Head of caudate nucleus (tissue), 42 donors: ENCODE results near the gene MUC6.
A peak's percentile ranks its signal among the peaks of the same experiment; 100 is the strongest.
"Not testable (repeated sequence)": the region's sequence is repeated elsewhere in the genome, so short reads cannot be mapped to it uniquely, and the experiment has no call there.

Source experiments
- DNase-seq, 42 donors: peaks; one replicate each; pipeline versions ENCODE4 v3.0.0 to v3.0.0-alpha.2; 2020 to 2021; ENCODE audit warnings: mixed read lengths in 7 of 42
- intact Hi-C: fragments of 100-400 bp; cut with DNase I; formaldehyde crosslinking; loops from one replicate; pipeline ENCODE4 v1.15.0; 2022

Gene MUC6

GRCh38 chr11:985848-986247, 50.7 kb downstream of the MUC6 start:
- DNase-seq: no peak
- intact Hi-C loops: no loop called here

GRCh38 chr11:985406-985805, 51.1 kb downstream of the MUC6 start:
- intact Hi-C loops: no loop called here

GRCh38 chr11:984546-984945, 52.0 kb downstream of the MUC6 start:
- intact Hi-C loops: no loop called here
- peak in 20 of 42 donors; percentile 15 to 71 (median 42) for DNase-seq

More at GRCh38 chr11:985406-985805, 51.1 kb downstream of the MUC6 start:
- DNase-seq: no peak

GRCh38 chr11:981764-982163, 54.8 kb downstream of the MUC6 start:
- DNase-seq: no peak
- intact Hi-C loops: no loop called here

GRCh38 chr11:980438-981357, 55.8 kb downstream of the MUC6 start:
- intact Hi-C loops: no loop called here
- DNase-seq: no peak

GRCh38 chr11:978781-979180, 57.7 kb downstream of the MUC6 start:
- DNase-seq: no peak
- intact Hi-C loops: loop anchor here (5.0 kb wide), 1 partner anchor 51 kb away; the partner anchor contains the start of gene AP2A2

- intact Hi-C loops: loop anchor here (5.0 kb wide), 1 partner anchor 51 kb away; the partner anchor contains the start of gene AP2A2
- no peak for DNase-seq
Observed at GRCh38 chr11:977830-978720, 58.4 kb downstream of the MUC6 start.

- intact Hi-C loops: loop anchor here (5.0 kb wide), 1 partner anchor 49 kb away; the partner anchor contains the start of gene AP2A2
- peak; percentile 40 to 89 (median 78) for DNase-seq
Observed at GRCh38 chr11:976431-977160, 59.9 kb downstream of the MUC6 start.

GRCh38 chr11:975827-976226, 60.7 kb downstream of the MUC6 start:
- intact Hi-C loops: loop anchor here (5.0 kb wide), 1 partner anchor 49 kb away; the partner anchor contains the start of gene AP2A2

DNA sequence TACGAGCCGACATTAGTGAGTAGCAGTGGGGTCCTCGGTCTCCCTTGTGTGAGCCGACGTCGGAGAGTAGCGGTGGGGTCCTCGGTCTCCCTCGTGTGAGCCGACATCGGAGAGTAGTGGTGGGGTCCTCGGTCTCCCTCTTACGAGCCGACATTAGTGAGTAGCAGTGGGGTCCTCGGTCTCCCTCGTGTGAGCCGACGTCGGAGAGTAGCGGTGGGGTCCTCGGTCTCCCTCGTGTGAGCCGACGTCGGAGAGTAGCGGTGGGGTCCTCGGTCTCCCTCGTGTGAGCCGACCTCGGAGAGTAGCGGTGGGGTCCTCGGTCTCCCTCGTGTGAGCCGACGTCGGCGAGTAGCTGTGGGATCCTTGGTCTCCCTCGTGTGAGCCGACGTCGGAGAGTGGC, 61.1 kb downstream of the MUC6 start:
- not testable (repeated sequence) for DNase-seq
- intact Hi-C loops: loop anchor here (5.0 kb wide), 1 partner anchor 48 kb away; the partner anchor contains the start of gene AP2A2

More at GRCh38 chr11:975827-976226, 60.7 kb downstream of the MUC6 start:
- DNase-seq: peak; percentile 27 to 86 (median 66)

- DNase-seq: no peak
- intact Hi-C loops: no loop called here
Observed at GRCh38 chr11:973237-973636, 63.3 kb downstream of the MUC6 start.

DNA sequence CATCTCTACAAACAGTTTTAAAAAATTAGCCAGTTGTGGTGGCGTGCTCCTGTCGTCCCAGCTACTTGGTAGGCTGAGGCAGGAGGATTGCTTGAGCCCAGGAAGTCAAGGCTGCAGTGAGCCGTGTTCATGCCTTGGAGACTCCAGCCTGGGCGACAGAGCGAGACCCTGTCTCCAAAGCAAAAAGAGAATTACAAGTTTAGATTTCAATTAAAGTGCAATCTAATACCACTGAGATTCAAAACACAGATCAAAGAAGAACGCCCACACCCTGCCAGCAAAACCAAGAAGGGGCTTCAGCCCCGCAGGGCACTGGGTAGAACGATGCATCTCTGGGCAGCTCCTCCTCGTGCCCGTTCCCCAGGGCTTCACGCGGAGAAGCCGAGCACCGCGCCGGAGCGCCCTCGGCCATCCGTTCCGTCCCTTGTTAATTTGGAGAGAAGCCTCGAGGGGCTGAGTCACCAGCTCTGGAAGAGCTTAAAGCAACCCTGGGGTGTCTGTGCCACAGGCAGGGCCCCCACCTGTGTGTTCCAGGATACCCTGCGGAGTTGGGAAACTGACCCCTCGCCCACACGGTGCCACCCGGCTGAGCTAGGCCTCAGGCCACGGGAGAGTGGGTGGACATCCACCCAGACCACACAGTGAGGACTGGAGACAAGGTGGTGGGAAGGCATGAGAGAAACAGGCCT, 63.9 kb downstream of the MUC6 start:
- no peak for DNase-seq
- intact Hi-C loops: no loop called here

GRCh38 chr11:971731-972365, 64.7 kb downstream of the MUC6 start:
- DNase-seq: peak; percentile 22 to 85 (median 66)
- intact Hi-C loops: no loop called here

GRCh38 chr11:971092-971690, 65.3 kb downstream of the MUC6 start:
- DNase-seq: peak in 30 of 42 donors; percentile 13 to 75 (median 47)
- intact Hi-C loops: no loop called here

DNA sequence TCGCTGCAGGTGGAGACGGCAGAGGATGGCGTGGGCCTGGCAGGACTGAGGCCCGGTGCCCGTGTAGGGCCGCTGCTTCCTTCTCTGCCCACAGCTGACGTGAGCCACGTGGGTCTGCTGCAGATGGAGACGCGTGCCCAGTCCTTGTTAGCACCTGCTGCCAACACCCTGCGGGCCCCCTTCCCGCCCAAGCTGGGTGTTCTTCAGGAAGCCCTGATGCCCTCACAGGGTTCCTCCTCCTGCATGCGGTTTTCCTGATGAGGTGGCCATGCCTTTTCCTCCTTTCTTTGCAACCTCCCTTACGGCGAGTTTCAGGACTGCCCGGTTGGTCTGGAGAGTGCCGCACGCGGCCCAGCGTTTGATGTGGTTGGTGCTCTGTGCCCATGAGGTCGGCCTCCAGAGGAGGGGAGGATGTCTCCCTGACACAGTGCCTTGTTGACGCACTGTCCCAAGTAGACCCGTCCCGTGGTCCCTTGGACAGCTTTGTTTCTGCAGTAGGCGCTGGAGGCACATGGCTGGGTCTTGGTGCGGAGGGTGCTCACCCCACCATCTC, 66.1 kb downstream of the MUC6 start:
- no peak for DNase-seq
- intact Hi-C loops: no loop called here

DNA sequence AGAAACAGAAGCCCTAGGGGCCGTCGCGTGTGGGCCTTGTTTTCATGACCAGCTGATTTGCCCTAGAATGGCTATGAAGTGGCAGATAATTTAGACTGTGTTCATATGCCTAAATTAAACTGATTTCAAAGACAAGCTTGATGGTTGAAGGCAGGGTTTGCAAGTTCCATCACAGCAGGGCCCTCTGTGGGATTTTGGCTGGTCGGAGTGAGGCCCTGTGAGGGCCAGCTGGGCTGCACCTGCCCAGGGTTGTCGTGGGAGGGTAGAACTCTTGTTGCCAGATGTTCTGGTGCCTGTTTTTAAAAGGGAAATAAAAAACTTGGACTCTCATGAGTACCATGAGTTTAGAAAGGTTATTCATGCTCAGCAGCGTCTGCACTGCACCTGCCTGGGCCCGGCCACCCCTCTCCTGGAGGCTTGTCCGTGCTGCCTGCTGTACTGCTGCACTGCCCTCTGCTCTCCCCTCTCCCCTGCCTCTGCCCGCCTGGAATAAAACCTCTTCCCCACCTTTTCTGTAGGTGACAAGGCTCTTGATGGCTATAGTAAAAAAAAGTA, 66.8 kb downstream of the MUC6 start:
- intact Hi-C loops: no loop called here

DNA sequence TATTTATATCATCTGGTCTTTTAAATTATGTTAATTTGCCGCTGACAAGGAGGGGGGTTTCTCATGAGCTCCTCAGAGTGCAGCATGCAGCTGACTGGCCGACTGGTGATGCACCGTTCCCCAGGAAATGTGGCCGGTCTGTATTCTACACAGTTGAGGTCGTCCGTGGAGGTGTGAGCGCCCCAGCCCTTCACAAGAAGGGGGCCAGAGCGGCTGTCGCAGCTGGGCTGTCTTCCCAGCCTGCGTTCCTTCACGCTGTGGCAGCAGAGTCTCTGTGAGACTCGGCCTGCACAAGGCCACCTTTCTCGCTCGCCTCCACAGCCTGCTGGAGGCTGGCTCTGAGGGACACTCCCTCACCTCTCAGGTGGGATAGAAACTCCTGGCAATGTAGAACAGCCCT, 67.7 kb downstream of the MUC6 start:
- DNase-seq: no peak
- intact Hi-C loops: no loop called here

More for the DNA sequence above, 66.8 kb downstream of the MUC6 start:
- DNase-seq: no peak
